GDM1 (cell line): ENCODE data around the gene BRIP1.
"Not testable (repeated sequence)": the region's sequence is repeated elsewhere in the genome, so short reads cannot be mapped to it uniquely, and the experiment has no call there.

ENCODE experiments used
- DNase-seq: peaks from one replicate; lab custom pipeline; 2025; lab: John Stamatoyannopoulos, UW

BRIP1 gene

DNA sequence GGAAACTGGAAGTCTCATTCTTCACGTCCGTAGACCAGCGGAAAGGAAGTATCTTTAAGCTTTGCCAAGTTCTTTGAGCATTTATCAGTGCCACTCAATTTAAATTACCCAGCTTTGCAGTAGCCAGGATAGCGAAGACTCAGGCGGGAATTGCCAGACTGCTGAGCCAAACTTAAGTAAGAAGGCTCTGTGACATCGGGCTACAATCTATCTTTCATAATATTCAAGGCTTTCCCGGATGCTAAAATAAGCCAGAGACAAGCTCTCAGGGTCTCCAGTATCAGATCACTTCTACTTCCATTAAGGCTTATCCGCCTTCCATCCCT lies 436 bp upstream of the BRIP1 start:
- DNase-seq = no peak

DNA sequence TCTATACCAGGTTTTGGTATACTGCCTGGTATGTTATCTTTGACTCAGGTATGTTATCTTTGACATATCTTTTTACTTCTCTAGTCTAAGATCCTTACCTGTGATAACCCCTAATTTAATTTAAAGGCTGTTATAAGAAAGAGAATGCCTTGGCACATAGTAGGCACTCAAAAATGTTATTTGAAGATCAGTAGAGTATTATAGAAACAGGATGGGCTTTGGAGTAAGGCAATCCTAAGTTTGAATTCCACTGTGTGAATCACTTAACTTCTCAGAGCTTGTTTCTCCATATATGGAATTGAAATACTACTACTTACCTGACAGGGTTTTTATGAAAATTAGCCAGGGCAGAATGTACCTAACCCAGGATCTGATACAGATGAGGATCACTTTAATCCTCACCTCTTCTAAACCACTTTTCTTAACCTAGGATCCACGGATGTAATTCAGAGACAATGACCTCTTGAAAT lies 1.2 kb downstream of the BRIP1 start:
- no peak for DNase-seq

DNA sequence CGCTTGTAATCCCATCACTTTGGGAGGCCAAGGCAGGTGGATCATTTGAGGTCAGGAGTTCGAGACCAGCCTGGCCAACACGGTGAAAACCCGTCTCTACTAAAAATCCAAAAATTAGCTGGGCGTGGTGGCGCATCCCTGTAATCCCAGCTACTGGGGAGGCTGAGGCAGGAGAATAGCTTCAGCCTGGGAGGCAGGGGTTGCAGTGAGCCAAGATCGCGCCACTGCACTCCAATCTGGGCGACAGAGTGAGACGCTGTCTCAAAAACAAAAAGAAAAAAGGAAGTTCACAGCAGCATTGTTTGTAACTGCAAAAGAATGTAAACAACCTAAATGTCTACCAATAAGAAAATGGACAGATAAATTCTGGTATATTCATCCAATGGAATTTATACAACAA lies 2.9 kb downstream of the BRIP1 start:
- DNase-seq = not testable (repeated sequence)

DNA sequence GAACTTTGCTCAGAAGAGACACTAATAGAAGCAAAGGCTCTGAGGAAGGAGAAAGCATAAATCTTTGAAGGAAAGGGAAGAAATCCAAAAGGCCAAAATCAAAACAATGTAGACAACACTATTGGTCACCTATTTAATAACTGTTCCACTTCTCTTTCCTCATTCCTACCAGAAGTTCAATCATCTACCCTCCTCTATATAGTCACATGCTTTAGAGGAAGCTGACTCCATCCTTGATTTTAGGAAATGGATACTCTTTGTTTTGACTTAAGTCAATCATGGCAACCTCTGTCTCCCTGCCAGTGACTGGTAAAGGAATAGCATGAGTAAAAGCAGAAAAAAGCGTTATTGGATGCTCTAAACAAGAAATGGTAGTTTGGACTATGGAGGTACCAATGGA lies 7.3 kb downstream of the BRIP1 start:
- no peak for DNase-seq

DNA sequence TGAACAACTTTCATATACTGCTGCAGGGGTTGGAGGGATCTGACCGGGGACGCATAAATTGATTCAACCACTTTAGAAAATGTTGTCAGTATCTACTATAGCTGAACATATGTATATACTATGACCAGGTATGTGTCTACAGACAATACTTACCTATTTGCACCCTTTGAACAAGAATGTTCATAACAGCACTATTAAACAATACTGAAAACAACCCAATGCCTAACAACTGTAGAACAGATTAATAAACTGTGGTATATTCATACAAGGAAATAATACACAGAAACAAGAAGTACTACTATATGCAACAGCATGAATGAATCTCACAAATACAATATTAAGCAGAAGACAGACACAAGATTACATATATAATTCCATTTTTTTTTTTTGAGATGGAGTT lies 10.5 kb downstream of the BRIP1 start:
- no peak for DNase-seq

DNA sequence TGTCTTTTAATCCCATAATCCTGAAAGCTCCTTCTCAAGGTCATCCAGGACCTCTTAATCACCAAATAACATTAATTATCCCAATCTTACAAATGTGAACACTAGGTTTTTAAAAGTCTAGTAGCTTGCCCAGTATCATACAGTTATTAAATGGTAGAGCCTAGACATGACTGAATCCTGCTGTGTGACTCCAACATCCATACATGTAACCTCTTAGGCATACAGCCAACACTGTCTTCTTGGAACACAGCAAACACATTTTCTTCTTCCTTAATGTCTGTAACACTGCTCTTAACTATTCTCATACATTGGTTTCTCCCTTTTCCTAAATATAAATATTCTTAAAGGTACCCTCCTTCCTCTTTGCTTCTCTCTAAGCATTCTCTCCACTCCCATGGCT lies 13.7 kb downstream of the BRIP1 start:
- DNase-seq = no peak

DNA sequence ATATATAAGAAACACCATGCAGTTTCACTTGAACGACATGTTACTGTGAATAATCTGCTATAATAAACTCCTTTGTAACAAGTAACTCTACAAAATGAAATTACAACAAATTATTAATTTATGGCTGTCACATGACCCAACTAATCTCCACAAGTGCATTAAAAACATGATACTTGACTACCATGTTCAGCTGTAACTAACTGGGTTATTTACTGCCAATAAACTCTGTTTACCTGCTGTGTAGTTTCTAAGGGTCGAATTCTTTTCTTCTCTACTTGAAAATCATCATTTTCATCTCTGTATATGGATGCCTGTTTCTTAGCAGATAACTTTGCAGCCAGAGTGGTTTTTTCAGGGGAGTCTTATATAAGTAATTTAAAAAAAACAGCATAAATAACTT lies 14.4 kb downstream of the BRIP1 start:
- no peak for DNase-seq

DNA sequence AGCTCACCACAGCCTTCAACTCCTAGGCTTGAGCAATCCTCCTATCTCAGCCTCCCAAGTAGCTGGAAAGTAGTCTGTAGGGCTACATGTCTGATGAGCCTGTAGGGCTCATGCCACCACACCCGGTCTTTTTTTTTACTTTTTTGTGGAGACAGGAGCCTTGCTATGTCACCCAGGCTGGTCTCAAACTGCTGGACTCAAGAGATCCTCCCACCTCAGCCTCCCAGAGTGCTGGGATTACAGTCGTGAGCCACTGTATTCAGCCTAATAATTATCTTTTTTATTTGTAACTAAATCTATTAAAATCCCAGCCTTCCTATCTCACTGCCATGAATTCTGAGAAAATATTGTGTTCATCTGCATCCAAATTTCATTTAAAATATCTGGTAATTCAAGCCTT lies 15.1 kb downstream of the BRIP1 start:
- DNase-seq = no peak

DNA sequence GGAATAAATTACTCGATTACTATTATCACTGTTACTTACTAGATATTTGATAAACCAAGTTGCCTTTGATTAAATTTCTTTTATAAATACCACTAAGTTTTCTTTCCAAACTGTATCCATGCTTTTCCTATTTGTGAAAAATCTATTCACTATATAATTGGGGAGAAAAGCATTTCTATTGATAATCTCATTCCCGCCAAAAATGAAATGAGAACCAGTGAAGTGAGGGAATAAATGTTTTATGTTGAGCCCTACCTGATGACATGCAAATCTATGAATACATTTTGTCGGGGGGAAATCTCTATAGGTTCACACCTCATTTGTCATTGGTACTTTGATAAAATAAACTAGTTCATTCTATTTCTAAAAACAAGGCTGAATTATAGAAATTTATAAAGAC lies 15.7 kb downstream of the BRIP1 start:
- no peak for DNase-seq

DNA sequence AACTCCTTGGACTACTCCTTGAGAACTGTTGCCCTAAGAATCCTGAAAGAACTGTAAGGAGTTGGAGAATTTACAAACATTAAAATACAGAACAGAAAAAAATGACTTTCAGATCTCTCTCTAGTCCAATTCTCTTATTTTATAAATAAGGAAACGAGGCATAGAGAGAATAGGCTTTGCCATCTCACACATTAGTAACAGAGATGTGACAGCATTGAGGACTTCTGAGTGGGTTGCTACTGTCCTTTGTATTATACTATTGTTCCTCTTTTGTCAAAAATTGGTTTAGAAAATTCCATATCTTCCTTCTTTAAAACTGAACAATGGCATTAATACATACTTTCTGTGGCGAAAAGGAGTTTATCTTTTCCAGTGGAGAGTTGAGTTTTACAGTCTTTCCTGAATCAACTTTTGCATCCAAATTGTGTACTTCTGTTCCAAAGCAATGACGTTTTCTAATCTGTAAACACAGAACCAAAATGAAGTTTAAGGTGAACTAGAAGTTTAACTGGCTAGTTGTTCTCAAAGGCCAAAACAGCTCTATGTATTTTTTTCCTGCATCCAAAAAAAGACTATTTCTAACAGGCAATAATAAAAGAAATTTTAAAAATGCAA lies 16.5 kb downstream of the BRIP1 start:
- DNase-seq = no peak

DNA sequence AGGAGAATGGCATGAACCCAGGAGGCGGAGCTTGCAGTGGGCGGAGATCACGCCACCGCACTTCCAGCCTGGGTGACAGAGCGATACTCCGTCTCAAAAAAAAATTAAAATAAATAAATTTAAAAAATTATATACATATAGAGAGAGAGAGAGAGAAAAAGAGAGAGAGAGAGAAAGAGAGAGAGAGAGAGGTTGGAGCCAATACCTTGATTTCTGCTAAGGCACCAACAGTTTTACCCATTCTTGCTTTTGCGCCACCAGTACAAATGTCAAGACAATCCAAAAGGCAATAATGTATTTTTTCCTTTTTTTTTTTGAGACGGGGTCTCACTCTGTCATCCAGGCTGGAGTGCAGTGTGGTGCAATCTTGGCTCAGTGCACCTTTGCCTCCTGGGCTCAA lies 17.2 kb downstream of the BRIP1 start:
- DNase-seq = no peak

DNA sequence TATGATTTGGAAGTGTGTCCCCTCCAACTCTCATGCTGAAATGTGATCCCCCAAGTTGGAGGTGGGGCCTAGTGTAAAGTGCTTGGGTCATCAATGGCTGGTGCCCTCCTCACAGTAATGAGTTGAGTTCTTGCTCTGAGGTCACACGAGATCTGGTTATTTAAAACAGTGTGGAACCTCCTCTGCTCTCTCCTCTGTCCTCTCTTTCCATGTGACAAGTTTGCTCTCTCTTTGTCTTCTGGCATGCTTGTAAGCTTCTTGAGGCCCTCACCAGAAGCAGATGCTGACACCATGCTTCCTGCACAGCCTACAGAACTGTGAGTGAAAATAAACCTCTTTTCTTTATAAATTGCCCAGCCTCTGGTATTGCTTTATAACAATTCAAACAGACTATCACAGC lies 19.9 kb downstream of the BRIP1 start:
- no peak for DNase-seq

DNA sequence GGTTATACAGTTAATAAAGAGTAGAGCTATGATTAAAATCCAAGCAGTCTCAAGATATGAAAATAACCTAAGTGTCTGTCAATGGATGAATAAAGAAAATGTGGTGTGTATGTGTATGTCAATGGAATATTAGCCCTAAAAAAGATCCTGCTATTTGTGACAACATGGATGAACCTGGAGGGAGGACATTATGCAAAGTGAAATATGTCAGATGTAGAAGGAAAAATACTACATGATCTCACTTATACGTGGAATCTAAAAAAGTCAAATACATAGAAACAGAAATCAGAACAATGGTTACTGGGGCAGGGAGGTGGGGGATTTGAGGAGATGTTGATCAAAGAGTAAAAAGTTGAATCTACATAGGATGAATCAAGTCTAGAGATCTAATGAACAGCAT lies 20.4 kb downstream of the BRIP1 start:
- no peak for DNase-seq

DNA sequence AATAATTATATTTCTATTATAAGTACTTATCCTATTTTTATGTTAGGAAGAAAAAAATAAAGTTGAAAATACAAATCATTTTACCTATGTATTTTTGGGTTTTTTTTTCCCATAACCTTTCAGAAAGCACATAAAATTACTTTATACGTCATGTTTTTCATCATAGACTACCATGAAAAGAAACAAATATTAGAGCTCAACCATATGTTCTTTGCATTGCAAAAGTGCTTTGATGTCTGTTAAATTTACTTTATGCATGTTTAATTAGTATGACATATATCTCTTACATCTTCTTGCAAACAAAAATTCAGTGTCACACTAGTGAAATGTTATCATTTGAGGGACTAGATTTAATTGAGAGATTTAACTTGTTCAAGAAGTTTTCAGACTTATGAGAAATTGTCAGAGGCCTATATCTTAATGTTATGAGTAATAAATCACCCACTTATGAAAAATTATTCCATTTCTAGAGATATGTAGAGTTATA lies 24.0 kb downstream of the BRIP1 start:
- DNase-seq = no peak

DNA sequence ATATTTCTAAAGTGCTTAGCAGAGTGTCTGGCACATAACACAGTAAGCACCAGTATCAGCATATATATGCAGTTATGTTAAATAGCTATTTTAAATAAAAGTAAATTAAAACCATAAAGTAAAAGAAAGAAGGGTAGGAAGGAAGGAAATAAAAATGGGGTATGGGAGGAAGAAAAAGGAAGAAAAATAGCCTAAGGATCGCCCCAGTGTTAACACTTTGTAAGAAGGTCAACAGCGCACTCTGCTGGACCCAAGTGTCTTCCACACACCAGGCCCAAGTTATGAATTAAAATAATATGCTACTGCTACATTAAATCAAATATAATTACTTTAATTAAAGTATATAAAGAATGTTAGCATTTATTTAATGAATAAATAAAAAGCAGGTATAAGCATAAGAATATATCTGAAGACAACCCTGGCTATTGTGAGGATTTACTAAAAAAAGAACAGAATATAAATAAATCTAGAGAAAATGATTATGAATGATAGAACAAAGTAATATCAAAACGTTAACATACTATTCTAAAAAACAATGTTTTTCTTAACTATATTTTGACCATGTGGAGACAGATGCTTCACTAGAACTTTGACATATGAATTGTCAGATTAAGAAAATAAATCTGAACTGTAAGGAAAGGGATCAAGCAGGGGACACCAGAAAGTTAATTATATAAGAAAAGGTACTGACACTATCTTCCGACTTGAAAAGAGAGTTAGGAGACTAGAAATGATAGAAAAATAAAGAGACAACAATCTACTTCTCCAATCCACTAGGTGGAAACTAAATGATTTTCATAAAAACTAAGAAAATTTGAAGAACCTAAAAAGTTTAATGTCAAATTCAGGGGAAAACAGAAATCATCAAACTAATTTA lies 25.9 kb downstream of the BRIP1 start:
- peak; percentile 33 for DNase-seq

DNA sequence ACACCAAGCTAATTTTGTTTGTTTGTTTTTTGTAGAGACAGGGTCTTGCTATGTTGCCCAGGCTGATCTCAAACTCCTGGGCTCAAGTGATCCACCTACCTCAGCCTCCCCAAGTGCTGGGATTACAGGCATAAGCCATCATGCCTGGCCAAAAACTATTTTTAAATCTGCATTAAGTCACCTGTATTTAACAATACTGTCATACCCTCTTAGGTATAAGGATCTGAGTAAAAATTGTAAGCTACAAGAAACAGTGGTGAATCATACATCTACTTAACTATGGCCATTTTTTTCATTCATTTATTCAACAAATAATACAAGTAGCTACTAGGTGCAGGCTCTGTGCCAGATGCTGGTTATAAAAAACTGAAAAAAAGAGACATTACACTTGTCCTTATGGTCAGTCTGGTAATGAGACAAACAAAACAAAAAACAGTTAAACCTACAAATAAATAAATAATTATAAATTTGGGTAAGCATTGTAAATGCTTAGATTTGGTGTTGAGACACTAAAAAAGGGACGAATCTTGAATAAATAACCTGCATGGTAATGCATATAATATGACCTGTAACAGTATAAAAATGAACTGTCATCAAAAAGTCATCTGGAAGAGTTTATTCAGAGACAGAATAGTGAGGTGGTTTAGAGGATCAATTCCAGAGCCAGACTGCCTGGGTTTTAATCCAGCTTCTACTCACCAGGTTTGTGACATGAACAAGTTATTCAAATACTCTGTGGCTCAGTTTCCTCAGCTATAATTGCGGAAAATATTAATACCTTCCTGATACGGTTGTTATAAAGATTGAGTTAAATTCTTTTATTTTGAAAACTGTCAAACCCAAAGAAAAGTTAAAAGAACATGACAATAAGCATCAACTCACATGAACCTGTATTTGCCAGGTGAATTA lies 26.8 kb downstream of the BRIP1 start:
- DNase-seq = no peak

DNA sequence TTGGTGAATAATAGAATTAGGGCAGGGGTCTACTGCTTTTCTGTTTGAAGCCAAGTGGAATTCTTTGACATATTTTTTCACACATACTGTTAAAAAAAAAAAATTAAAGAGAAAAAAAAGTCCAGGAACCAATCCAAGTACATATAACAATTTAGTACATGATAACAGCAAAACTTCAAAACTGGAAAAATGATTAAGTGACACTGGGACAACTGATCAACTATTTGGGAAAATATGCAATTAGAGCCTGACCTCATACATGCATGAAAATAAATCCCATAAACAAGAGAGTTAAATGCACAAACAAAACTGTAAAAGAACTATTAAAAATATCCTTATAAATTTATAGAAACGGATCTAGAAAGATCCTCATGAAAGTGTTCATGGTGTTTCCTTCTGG lies 27.7 kb downstream of the BRIP1 start:
- no peak for DNase-seq

DNA sequence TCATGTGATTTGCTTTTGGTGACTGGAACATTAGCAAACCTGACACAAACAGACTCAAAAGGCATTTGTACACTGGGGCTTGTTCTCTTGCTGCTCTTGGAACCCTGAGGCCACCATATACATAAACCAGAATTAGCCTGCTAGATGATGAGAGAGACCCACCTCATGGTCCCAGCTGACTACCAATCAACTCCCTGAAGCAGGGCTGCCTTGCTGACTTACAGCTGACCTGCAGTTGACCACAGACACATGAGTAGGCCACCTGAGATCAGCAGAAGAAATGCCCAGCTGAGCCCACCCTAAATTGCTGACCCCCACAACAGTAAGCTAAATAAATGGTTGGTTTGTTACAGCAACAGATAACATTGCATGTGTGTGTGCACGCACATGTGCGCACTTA lies 28.7 kb downstream of the BRIP1 start:
- DNase-seq = no peak

DNA sequence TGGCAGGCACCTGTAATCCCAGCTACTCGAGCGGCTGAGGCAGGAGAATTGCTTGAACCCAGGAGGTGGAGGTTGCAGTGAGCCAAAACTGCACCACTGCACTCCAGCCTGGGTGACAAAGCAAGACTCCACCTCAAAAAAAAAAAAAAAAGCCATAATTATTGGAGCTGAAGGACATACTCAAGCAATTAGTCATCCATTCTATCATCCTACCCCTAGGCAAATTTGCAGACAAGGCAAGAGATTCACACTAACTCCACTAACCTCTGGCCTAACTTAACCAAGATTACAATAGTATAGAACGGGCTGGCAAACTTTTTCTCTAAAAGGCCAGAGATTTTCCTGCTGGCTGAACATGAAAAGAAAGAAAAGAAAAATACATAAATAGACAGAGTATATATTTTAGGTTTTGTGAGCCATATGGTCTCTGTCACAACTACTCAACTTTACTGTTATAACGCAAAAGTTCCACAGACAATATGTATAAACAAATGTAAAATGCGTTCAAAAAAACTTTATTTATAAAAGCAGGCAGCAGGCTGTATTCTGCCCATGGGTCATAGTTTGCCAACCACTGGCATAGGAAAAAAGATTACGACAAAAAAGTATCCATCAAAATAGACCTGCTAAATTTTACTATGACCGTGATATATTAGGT lies 29.7 kb downstream of the BRIP1 start:
- DNase-seq = no peak

DNA sequence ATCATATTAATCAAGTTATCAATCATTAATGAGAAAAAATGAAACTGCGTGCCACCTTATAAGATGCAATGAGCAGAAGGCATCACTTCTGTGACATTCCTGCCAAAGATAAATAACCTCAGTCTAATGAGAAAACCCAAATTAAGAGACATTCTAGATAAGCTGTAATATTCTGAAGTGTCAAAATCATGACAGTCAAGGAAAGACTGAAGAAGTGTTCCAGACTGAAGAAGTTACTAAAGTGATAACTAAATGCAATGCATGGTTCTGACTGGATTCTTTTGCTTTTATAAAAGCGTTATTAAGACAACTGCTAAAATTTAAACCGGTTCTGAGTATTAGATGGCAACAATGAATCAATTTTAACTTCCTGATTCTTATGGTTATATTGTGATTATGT lies 30.9 kb downstream of the BRIP1 start:
- DNase-seq = no peak

DNA sequence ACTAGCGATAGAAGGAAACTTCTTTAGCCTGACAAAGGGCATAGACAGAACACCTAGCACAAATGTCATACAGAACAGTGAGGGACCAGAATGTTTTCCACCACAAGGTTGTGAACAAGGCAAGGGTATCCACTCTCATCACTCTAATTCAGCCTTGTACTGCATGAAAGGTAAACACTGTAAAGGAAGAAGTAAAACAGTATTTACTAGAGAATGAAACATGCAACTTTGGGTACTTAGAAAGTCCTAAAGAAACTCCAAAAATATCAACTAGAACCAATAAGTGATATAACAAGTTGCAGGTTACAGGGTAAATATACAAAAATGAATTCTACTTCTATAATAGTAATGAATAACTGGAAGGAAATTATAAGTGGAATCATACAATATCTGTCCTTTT lies 32.2 kb downstream of the BRIP1 start:
- DNase-seq = no peak

DNA sequence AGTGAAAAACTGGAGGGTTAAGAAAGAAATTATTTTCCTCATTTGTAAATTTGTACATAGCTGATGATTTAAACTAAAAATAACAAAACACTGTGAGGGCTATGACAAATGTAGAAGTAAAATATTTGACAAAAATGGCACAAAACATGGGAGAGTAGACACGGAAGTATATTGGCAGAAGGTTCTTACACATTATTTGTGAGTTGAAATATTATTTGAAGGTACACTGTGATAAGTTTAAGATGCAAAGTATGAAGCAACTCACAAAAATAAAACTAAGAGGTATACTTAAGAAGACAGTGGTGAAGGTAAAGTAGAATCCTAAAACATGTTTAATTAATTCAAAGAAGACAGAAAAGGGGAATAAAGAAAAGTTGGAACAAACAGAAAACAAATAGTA lies 34.6 kb downstream of the BRIP1 start:
- DNase-seq = no peak
